Peyer's patch (tissue), 4 donors: ENCODE data around the gene TSPAN7.

Experiments
- CTCF ChIP-seq, 6 experiments: fragments of 450-650 bp in 4 of 6; fragments of 200-600 bp in 2 of 6; sonication (generic) in 1 of 6; IDR thresholded peaks; one replicate each; pipeline ENCODE4 v1.5.1; 2017 to 2019; ENCODE audit warnings: antibody characterized with exemption in 6 of 6, mild to moderate bottlenecking in 3 of 6, moderate library complexity in 1 of 6
- POLR2A ChIP-seq, 2 donors: fragments of 450-650 bp; IDR thresholded peaks; one replicate each; pipeline ENCODE4 v1.5.1; 2017; ENCODE audit warnings: antibody characterized with exemption in 2 of 2, mild to moderate bottlenecking in 2 of 2, moderate library complexity in 2 of 2

- no peak for TF ChIP-seq CTCF (IDR thresholded peaks at IDR 0.05)
- TF ChIP-seq POLR2A (IDR thresholded peaks at IDR 0.05), result no peak
These were observed 67.2 kb downstream of the TSPAN7 start for GRCh38 chrX:38628587-38628986.
